Measurements from ENCODE around the gene ZFP36L1.

ZFP36L1 gene

DNA sequence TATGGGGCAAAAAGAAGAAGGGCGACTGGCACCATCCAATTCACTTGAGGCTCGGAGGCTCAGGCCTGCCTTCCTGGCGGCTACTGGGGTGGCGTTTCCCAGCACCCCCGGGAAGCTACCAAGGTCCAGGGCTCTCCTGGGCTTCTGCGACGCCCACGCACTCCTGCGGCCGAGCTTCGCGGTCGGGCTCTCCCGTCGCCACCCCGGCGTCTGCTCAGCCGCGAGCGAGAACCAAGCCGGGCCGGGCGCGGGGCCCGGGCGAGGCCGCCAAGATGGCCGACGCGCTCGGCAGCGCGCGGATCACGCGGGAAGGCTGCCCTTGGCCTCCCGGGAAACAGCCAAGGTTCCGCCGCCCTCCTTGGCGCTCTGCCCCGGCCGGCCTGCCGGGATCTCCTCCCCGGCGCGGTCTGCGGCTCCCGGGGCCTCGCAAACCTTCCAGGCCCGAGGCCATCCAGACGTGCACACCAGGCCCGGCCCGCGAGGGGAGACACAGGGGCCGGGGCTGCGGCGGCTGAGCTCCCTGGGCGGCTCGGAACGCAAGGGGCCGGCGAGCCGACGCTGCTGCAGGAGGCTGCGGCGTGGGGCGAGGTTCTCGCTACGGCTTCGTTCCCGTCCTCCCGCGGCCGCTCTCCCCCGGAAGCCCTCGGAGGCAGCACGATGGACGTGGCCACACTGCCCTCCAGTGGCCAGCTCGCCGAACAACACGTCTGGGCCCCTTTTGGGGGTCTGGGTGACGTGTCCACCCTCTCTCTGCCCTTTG lies 23.5 kb upstream of the ZFP36L1 start:
- peak; percentile 71 for DNase-seq

DNA sequence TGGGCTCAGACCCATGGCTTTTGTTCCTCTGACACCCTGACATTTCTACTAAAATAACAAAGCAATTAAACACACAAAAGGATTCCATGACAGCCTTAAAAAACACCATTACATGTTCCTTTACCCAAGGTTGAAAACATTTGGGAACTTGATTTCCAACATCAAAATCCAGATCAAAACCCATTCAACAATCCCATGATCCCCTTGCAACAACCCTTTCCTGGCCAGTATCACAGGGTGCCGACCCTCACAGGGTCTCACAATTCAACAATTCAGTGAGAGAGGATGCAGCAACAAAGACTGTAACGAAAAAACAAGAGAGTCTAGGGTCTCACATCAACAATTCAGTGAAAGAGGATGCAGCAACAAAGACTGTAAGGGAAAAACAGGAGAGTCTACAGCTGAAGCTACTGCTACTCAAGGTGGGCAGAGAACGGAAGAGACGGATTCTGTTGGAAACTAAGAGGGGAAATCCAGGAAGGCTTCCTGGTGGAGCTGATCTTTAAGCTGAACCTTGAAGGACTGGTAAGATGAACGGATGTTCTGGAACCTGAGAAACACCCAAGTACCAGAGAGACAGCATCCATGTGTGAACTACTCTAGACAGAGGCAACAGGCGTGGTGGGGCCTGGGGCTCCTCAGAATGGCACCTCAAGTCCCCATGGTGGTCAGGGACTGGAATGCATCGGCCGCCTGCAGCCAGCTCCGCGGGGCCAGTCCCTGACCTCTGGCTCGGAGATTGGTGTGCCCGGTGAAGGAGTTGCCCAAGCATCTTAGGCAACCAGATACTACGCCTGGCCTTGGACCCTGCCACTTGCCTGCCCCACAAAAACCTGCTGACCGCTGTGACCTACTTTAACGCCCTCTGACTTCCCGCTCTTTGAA lies 22.7 kb upstream of the ZFP36L1 start:
- no peak for DNase-seq

DNA sequence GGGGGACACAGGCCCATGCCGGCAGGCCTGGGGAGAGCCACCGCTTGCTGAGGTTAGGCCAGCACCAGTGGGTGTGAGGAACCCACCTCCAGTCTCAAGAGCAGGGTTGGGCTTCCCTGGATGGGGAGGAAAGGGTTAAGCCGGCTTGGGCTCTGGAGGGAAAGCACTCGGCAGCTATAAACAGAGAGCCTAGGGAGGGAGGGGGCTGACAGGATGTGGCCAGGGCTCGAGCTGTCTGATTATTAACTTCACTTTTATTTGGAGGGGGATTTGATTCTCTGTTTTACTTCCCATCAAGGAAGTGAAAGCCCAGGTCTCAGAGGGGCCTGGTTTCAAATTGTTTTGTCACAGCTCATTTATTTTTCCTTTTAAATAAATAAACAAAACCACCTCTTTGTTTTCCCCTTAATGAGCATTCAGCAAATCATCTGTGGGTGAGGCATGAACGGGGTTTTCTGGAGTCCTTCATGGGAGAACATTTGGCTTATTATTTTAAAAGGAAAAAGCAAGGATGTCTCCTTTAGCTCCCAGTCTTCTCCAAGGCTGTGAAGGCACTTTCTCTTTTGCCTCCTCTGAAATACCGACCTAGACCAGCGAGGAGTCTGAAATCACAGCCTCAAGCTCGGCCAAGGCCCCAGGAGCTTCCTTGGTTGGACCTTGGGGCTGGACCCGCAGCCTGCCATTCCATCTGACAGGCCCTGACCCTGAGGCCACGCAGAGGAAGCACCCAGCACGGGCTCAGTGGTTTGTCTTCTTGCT lies 21.9 kb upstream of the ZFP36L1 start:
- DNase-seq: no peak

DNA sequence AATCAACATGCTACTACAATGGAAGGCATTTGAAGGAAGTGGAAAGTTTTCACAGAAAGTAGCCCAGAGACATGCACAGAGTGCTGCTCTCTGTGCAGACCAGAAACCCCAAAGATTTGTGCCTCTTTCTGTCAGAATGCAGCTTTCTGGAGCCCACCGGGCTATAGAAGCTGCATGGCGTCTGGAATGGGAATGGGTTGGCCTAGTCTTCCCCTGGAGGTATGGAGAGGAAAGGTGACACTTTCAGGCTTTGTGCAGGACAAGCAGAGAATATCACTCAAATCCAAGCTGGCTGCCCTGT lies 21.3 kb upstream of the ZFP36L1 start:
- no peak for DNase-seq

DNA sequence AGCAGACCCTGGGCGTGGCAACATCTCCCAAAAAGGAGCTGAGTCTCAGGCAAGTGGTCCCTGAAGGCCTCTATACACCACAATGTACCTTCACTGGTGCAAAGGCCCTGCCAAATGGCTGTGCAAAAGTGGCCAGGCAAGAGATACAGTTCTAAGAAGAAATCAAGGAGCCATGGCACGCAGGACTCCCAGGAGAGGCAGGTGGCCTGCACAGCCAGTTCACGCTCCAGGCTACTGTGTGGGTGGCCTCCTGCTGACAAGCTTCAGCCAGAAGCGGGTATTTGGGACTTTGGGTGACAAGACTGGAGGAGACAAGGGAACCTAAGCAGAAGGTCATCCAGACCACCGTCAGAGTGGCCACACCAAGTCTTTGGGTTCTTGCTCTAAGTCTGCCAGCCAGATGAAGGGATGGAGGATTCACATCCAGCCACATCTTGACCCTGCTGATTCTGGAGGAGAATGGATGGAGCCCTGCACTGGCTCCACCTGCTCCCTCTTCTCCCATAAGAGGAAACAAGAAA lies 20.5 kb upstream of the ZFP36L1 start:
- no peak for DNase-seq

DNA sequence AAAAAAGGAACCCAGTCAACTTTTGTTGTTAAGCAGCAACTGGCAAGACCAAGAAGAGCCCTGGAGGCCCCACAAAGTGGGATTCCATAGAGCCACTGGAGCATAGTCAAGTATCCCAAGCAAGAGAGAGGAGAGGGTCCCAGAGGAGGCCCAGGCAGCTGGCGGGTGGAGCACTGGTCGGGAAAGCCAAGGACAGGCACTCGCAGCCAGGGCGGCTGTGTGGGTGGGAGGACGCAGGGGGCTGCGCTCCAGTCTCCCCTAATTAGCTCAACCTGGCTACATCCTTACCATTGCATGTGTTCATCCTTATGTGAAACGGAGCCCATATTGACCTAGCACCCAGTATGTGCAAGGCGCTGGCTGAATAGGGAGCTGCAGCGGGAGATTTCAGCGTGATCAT lies 18.3 kb upstream of the ZFP36L1 start:
- no peak for DNase-seq

DNA sequence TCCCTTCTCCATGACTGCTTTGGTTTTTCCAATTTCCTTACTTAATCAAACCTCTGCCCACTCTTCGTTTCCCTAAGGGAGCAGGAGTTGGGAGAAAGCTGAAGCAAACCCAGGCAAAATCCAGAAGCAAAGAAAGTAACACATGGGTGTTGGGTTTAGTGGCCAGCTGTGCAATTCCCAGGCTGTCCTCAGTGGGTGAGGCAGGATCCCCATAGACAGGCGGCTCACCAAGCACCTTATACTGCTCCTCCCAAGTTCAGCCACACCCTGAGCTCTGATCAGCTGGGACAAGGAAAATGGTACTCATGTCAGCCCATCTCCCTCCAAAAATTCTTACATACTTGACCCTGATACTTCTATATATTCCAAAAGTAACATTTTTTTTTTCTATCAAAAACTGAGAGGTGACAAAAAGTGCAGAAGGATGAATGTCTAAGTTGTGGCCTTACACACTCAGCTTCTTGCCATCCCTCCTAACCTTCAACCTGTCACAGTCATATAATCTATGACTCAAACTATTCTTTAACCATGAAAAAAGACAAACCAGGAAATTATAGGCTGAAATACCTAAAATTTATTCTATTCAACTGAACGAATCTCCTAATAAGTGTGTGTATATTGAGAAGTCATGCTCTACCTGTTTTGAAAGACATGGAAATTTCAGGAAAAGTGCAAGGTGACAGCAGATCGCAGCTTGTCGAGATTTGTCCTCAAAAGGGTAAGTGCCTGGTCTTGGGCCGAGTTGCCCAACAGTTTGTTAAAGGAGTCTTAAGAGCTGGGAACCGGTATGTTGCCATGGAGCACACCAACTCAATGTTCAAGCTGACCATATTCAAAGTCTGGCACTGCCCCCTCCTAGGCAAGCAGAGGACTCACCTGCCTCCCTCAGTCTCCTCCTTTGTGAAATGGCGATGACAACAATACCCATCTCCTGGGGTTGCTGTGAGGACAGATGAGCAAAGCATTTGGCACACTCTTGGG lies 17.6 kb upstream of the ZFP36L1 start:
- DNase-seq: no peak

DNA sequence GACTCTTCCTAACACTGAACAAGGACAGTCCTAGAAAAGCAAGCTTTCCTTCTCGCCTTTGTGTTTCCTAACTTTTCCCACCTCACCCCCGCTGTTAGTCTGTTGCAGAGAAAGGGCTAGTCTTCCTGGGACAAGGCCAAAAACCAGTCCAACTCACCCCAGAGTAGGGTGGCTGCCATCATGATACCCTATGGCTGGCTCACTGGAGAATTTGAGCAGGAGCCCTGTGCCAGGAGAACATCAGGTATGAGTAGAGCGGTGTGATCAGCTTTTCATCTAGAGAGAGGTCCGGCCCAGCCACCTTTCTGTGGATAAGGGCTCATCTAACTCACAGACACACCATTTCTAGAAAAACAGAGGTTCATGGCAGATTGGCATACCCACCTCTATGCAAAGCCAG lies 16.7 kb upstream of the ZFP36L1 start:
- DNase-seq: no peak

DNA sequence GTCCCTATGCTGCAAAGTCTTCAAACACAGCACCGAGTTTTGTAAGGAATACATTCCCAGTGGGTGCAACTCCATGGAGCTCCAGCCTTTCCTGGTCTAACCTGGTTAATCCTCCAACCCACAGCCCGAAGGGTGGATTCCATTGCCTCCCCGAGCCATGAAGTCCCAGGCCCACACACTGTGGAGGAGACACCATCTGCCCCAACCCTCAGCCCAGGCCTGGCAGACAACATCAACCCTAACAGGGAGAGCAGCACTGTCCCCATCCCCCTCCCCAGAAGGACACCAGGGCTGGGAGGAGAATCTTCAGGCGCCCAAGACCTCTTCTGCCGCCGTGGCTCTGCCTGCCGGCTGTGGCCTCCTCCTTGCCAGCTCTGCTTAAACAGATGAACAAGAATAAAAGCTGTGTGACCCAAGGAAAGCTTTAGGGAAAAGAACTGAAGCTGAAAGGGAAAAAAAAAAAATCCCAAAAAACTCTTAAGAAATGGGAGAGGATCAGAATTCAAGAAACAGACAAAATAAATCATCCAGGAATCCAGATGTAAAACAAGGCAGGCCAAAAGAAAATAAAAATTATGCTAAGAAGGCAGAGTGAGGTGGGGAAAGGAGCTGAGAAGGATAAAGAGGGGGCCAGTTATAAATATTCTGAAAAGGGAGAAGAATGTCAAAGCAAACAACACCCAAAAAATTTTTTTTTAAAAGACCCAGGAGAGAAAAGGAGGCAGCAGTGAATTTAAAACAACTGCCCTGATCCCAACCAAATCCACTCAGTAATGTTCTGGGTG lies 16.0 kb upstream of the ZFP36L1 start:
- no peak for DNase-seq

DNA sequence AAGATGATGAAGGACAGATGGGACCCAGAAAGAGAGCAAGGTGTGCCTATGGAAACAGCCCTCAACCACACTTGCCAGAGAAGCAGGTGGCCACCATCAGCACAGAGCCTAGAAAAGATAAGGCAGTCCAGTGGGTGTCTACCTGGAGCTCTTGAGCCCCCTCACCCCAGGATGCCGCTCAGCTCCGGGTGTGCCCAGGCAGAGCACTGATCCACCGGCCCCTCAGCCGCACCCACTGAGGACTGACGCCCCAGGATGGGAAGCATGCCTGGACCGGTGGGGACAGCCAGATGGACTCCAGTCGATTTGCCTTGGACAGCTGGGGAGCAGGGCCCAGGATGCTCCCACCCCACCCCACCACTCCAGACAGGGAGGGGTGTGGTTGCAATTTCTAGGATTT lies 15.1 kb upstream of the ZFP36L1 start:
- DNase-seq: no peak

DNA sequence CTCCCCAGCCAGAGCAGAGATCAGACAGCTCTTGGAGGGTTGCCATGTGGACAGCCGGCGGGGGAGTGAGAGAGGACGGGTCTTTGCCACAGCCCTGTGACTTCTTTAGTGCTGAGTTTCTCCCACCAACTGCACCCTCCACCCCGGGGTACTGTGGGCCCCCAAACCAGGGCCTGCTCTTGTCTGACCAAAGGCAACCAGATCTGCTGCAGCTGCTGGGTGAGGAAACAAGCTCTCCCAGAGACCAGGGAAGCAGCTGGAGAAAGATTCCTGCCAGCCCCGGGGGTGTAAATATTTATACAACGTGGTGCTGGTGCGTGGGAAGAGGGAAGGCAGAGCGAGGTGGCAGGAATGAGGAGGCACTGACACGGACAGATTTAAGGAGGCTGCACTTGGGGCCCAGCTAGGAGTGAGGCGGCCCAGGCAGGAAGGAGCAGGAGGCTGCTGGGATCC lies 14.3 kb upstream of the ZFP36L1 start:
- no peak for DNase-seq

DNA sequence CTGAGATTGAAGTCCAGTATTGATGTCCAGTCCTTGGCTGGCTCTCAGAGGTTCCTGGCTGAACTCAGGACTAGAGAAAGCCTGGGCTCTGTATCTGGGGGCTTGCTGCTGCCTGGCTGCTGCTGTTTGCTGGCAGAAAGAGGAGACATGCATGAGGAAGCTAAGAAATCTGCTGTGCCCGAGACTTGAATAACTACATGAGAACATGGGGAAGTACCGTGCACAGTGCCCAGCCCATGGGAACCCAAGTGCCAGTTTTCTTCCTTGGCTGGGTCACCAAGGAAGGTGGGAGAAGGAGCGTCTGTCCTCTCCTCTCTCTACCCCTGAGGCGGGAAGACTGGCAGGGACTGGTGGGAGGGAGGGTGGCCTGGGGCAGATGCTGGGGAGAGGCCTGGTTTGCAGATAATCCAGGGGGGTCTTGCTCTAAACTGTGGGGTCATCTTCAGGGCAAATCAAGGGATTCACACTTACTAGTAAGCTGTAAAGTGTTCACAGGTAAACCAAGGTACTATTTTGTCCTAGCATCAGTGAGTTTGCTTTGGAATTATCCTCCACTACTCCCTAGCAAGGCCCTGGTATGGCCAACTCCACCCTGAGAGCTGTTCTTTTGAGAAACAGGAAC lies 13.8 kb upstream of the ZFP36L1 start:
- no peak for DNase-seq

DNA sequence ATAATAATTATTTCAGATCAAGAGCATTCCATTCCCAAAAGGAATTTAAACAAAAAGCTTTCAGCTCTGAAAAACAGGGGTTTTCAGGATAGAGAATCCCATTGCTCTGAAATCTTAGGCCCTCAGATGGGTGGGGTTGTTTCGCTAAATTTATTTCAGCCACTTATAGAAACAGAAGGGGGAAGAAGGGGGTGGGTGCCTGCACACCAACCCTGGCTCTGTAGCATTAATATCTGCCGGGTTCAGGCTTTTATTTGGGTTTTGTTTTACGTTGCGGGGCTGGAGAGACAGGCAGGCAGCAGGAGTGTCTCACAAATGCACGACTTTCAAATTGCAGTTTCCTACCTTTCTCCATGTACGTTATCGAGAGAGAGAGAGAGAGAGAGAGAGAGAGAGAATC lies 12.5 kb upstream of the ZFP36L1 start:
- no peak for DNase-seq

DNA sequence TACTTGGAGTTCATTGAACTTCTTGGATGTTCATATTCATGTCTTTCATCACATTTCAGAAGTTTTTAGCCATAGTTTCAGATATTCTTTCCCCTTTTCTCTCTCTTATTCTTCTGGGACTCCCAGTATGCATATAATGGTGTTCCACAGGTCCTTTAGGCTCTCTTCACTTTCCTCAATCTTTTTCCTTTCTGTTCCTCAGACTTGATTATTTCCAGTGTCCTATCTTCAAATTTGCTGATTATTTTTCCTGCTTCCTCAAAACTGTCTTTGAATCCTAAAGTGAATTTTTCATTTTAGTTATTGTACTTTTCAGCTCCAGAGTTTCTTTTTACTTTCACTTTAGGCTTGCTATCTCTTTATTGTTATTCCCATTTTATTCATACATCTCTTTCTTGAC lies 8.8 kb upstream of the ZFP36L1 start:
- DNase-seq: no peak

DNA sequence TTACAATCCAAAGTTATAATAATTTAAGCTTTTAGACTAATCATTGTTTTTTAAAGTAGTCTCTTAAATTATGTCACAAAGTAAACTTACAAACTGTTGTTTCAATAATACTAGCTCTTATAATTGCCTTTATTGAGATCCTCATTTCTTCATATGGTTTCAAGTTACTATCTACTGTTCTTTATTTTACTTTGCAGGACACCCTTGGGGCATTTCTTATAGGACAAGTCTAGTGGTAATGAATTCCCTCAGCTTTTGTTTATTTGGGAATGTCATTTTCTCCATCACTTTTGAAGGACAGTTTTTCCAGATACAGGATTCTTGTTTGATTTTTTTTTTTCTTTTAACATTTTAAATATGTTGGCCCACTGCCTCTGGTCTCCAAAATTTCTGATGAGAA lies 8.1 kb upstream of the ZFP36L1 start:
- DNase-seq: no peak

DNA sequence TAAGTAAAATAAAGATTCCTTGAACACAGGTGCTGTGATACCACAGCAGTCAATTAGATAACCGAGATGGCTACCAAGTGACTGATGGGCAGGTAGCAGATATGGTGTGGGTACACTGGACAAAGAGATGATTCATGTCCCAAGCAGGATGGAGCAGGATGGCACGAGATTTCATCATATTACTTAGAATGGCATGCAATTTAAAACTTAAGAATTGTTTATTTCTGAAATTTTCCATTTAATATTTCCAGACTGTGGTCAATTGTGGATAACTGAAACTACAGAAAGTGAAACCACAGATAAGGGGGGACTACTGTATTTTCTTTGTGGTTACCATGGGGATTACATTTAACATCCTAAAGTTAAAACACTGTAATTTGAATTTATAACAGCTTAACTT lies 7.5 kb upstream of the ZFP36L1 start:
- DNase-seq: no peak

DNA sequence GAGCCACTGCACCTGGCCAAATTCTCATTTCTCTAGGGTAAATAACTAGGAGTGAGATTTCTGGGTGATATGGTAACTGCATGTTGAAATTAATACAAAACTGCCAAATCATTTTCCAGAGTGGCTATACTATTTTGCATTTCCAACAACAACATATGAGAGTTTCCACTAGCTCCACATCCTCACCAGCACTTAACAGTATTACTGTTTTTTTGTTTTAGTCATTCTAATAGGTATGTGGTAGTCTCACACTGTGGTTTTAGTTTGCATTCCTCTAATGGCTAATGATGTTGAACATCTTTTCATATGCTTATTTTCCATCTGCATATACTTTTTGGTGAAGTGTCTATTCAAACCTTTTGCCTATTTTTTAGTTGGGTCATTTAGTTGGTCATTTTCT lies 5.8 kb upstream of the ZFP36L1 start:
- DNase-seq: no peak

DNA sequence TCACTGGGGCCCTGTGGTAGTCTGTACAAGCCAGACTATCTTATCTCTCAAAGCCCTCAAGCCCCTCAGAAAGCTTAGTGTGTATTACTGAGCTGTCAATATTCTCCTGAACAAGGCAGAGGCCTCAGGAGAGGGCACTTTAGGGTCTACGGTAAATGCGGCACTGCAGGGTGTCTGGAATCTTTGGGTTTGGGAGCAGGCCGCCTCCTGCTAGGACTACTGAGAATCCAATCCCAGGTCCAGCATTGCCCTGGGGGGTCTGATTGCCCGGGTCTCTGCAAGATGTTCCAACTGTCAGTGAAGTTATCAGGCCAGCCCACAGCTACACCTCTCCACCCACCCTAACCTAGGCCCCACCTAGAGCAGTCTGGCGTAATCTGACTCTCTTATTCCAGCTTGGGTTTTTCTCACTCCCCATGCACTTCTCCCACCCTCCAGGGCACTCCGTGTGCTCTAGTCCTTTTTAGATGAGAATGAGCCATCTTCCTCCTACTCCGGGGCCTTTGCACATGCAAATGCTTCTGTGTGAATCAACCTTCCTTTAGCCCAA lies 4.3 kb upstream of the ZFP36L1 start:
- no peak for DNase-seq

DNA sequence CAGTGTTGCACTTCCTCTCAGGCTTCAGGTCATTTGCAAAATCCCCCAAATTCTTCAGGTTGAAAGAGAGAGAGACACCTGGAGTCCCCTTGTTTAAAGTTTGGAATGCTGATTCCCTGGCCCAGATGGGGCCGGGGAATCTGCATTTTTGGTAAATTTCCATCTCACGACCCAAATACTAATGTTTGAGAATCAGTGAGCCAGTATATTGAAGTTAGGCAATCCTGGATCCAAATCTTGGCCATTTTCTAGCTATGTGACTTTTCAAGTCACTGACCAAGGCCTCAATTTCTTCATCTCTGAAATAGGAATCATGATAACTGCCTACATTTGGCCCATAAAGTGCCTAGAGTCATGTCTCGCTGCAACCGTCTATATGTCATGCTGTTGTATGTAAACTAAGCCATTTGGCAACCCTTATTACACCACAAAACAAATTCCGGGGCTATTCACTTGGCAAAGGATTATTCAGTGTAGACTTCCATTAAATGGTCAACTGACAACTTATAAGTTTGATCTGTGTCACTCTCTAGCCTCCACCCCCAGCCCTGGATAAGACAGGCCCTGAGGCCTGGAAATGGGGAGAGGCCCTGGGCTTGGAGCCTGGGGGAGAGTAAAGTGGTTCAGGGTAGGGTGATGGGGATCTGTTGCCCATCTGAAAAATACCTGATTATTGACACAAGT lies 3.7 kb upstream of the ZFP36L1 start:
- no peak for DNase-seq

Measured in NCI-H1048 (cell line).